C4-2B (cell line): ENCODE measurements around the gene CBLL1.

ENCODE experiments used
- H3K27ac ChIP-seq: fragments of 450-650 bp; 2 replicates; pipeline ENCODE4 v1.5.1; 2017
- ZFX ChIP-seq: fragments of 450-650 bp; IDR thresholded peaks from 2 replicates; pipeline ENCODE4 v1.6.1; 2017
- TF ChIP-seq, protein P1 (sequence below): fragments of 450-650 bp; conservative IDR thresholded peaks from 2 replicates; pipeline ENCODE4 v1.5.1; 2017; ENCODE audit warnings: mild to moderate bottlenecking

CBLL1 gene

DNA sequence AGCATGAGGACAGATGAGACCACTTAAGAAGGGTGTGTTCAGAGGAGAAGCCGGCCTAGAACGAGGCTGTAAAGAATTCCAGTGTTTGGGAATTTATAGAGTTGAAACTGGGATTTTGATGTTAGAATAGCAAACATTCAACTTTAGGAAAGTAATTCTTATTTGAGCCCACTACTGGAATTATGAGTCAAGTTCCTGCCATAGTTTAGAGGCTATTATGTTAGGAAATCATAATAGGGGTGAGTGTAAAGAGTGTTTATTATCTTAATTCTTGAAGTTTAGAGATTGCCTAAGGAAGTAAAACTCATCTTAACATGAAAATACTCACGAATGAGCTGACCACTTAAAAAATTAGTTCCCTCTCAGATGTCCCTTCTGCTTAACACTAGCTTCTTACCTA lies 2.1 kb downstream of the CBLL1 start:
- H3K27ac ChIP-seq = no peak overlapping the region
- no peak for TF ChIP-seq ZFX
- TF ChIP-seq, protein P1, sequence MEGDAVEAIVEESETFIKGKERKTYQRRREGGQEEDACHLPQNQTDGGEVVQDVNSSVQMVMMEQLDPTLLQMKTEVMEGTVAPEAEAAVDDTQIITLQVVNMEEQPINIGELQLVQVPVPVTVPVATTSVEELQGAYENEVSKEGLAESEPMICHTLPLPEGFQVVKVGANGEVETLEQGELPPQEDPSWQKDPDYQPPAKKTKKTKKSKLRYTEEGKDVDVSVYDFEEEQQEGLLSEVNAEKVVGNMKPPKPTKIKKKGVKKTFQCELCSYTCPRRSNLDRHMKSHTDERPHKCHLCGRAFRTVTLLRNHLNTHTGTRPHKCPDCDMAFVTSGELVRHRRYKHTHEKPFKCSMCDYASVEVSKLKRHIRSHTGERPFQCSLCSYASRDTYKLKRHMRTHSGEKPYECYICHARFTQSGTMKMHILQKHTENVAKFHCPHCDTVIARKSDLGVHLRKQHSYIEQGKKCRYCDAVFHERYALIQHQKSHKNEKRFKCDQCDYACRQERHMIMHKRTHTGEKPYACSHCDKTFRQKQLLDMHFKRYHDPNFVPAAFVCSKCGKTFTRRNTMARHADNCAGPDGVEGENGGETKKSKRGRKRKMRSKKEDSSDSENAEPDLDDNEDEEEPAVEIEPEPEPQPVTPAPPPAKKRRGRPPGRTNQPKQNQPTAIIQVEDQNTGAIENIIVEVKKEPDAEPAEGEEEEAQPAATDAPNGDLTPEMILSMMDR = no peak

DNA sequence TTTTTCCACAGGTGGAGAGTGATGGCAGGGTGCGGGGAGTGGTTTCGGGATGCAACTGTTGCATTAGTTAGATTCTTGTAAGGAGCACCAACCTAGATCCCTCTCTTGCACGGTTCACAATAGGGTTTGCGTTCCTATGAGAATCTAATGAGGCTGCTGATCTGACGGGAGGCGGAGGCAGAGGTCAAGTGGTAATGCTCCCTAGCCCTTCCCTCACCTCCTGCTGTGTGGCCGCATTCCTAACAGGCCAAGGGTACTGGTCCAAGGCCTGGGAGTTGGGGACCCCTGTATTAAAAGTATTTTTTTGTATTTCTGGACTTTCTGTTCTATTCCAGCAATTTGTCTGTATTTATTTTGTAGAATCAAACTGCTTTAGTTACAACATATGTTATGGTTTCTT lies 7.2 kb downstream of the CBLL1 start:
- H3K27ac ChIP-seq = no peak overlapping the region
- no peak for TF ChIP-seq ZFX
- TF ChIP-seq, protein P1 = no peak

GRCh38 chr7:107754642-107755041 lies 10.7 kb downstream of the CBLL1 start:
- TF ChIP-seq, protein P1 = peak; percentile 34
- no peak for TF ChIP-seq ZFX
- no peak overlapping the region for H3K27ac ChIP-seq

DNA sequence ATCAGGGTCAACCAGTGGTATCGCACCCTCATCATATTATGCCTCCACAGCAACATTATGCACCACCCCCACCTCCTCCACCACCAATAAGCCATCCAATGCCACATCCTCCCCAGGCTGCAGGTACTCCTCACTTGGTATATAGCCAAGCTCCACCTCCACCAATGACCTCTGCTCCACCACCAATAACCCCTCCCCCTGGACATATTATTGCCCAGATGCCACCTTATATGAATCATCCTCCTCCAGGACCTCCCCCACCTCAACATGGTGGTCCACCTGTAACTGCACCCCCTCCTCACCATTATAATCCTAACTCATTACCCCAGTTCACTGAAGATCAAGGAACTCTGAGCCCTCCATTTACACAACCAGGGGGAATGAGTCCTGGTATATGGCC lies 14.7 kb downstream of the CBLL1 start:
- TF ChIP-seq, protein P1 = no peak
- TF ChIP-seq ZFX = no peak

GRCh38 chr7:107767391-107767790 lies 23.4 kb downstream of the CBLL1 start:
- no peak overlapping the region for H3K27ac ChIP-seq
- no peak for TF ChIP-seq ZFX
- TF ChIP-seq, protein P1 = no peak

More for the DNA sequence above, 14.7 kb downstream of the CBLL1 start:
- H3K27ac ChIP-seq = no peak overlapping the region

GRCh38 chr7:107768263-107768662 lies 24.3 kb downstream of the CBLL1 start:
- no peak overlapping the region for H3K27ac ChIP-seq
- TF ChIP-seq ZFX = no peak
- TF ChIP-seq, protein P1 = no peak

- no peak for TF ChIP-seq ZFX
- TF ChIP-seq, protein P1 = no peak
- H3K27ac ChIP-seq = no peak overlapping the region
Measured at GRCh38 chr7:107773027-107773426, 29.1 kb downstream of the CBLL1 start.
